ENCODE measurements around the gene AMD1. TPM values are rescaled to one million over a fixed set of nuclear protein-coding genes. Genes with fewer than 3 reads are reported as not detected.

AMD1 gene
- total RNA-seq, 4 donors from 2014 or later, result 46.2 to 93.1 (median 59.6) TPM

DNA sequence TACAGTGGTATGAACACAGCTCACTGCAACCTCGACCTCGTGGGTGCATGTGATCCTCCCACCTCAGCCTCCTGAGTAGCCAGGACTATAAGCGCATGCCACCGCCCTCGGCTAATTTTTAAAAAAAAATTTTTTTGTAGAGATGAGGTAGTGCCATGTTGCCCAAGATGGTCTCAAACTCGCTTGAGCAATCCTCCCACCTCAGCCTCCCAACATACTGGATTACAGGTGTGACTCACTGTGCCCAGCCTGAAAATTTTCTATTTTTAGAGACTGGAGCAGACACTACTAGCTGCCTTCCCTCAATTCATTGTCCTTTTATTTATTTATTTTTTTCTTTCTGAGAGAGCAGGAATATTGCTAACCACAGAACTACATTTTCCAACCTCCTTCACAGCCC, 63.6 kb downstream of the AMD1 start:
- Histone ChIP-seq H3K9me3 (no peaks in the 10 kb centered on the region), H3K4me3 (no peak overlapping the region), H3K27me3 (no peaks in the 10 kb centered on the region), H3K4me1 (no peaks in the 10 kb centered on the region), H3K36me3 (no peaks in the 10 kb centered on the region), H3K27ac (replicated peaks in 1 of 4) (no peak overlapping the region)
- WGBS, result 96% methylated on average over 6 of the region's 6 CpGs
- no peak for DNase-seq (ENCODE audit: extremely low spot score)
- TF ChIP-seq POLR2AphosphoS5 (IDR thresholded peaks at IDR 0.05), result no peak
- TF ChIP-seq EP300 (IDR thresholded peaks at IDR 0.05), result no peak
- TF ChIP-seq POLR2A (IDR thresholded peaks at IDR 0.05; ENCODE audit: low read depth), result no peak
- TF ChIP-seq, protein P1, sequence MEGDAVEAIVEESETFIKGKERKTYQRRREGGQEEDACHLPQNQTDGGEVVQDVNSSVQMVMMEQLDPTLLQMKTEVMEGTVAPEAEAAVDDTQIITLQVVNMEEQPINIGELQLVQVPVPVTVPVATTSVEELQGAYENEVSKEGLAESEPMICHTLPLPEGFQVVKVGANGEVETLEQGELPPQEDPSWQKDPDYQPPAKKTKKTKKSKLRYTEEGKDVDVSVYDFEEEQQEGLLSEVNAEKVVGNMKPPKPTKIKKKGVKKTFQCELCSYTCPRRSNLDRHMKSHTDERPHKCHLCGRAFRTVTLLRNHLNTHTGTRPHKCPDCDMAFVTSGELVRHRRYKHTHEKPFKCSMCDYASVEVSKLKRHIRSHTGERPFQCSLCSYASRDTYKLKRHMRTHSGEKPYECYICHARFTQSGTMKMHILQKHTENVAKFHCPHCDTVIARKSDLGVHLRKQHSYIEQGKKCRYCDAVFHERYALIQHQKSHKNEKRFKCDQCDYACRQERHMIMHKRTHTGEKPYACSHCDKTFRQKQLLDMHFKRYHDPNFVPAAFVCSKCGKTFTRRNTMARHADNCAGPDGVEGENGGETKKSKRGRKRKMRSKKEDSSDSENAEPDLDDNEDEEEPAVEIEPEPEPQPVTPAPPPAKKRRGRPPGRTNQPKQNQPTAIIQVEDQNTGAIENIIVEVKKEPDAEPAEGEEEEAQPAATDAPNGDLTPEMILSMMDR (IDR thresholded peaks at IDR 0.05), result no peak
- intact Hi-C loops (cut with DNase I), result no loop called here

DNA sequence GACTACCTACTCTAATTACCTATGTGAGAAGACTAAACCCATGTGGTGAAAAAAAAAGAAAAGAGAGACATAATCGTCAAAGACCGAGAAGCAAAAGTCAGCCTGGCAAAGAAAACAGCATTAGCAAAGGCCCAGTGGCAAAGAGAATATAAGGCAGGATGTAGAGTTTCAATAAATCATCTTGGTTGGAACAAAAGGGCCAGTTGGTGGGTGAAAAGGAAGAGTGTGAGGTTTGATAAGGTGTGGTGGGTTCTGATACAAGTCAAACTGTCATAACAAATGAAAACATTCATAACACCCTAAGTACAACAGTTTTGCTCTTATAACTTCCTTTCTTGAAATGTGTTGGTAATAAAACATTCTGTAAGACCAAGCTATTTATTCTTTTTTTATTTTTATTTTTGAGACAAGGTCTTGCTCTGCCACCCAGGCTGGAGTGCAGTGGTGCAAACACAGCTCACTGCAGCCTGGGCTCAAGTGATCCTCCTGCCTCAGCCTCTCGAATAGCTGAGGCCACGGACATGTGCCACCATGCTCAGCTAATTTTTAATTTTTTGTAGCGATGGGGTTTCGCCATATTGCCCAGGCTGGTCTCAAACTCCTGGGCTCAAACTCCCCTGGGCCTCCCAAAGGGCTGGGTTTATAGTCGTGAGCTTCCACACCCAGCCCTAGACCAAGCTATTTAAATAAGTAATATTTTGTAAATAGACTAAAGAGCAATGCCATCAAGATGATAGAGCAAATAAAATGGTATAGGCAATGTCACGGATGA, 65.0 kb downstream of the AMD1 start:
- Histone ChIP-seq H3K27ac (replicated peaks in 1 of 4) (no peak overlapping the region), H3K9me3 (no peaks in the 10 kb centered on the region), H3K36me3 (no peaks in the 10 kb centered on the region), H3K4me1 (no peaks in the 10 kb centered on the region), H3K27me3 (no peaks in the 10 kb centered on the region), H3K4me3 (no peak overlapping the region)
- intact Hi-C loops (cut with DNase I), result no loop called here
- 85% methylated on average over 8 of the region's 8 CpGs for WGBS
- TF ChIP-seq EP300 (IDR thresholded peaks at IDR 0.05) (no peak), POLR2AphosphoS5 (IDR thresholded peaks at IDR 0.05) (no peak), POLR2A (IDR thresholded peaks at IDR 0.05; ENCODE audit: low read depth) (no peak)
- TF ChIP-seq, protein P1 (IDR thresholded peaks at IDR 0.05), result no peak
- no peak for DNase-seq (ENCODE audit: extremely low spot score)

DNA sequence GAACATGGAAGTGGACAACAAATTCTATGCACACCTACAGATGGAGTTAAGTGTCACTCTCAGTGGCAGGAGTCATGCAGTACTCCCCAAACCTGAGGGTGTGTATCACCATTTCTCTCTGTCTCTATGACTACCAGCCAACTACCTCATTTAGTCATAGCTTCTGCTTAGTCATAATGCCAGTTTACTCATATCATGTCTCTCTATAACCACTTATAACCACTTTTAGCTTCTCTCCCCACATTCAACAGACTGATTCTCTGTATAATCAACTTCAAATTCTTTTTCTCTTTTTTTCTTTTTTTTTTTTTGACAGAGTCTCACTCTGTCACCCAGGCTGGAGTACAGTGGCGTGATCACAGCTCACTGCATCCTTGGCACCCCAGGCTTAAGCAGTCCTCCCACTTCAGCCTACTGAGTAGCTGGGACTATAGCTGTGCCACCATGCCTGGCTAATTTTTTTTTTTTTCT, 70.1 kb downstream of the AMD1 start:
- Histone ChIP-seq H3K4me3 (no peak overlapping the region), H3K36me3 (no peaks in the 10 kb centered on the region), H3K27me3 (no peaks in the 10 kb centered on the region), H3K27ac (replicated peaks in 1 of 4) (no peak overlapping the region), H3K9me3 (no peaks in the 10 kb centered on the region), H3K4me1 (peaks cover 0 to 3% (median 0%) of the 10 kb centered on the region in 4 donors)
- DNase-seq (ENCODE audit: extremely low spot score), result no peak
- TF ChIP-seq EP300 (IDR thresholded peaks at IDR 0.05) (no peak), POLR2A (IDR thresholded peaks at IDR 0.05; ENCODE audit: low read depth) (no peak), POLR2AphosphoS5 (IDR thresholded peaks at IDR 0.05) (no peak)
- TF ChIP-seq, protein P1 (IDR thresholded peaks at IDR 0.05), result no peak
- WGBS, result 81% methylated on average over 1 of the region's 1 CpG
- intact Hi-C loops (cut with DNase I), result loop anchor here (5.0 kb wide), 1 partner anchor 417 kb away; no protein-coding TSS in a partner anchor

Small RNAs within 50 kb of the gene (small RNA-seq; reads per million reads assigned to genes)
- gene RNU6-1115P (0 reads per million in 3 donors), gene SNORA40C (0 reads per million in 3 donors)

Other genes starting within 250 kb of the AMD1 start
- 10 to 100 TPM; 12.0 to 15.0 (median 13.6) TPM for gene CDK19, start 59.3 kb upstream of the AMD1 start, total RNA-seq
- gene GTF3C6, start 83.9 kb downstream of the AMD1 start, total RNA-seq, result 10 to 100 TPM; 37.1 to 46.1 (median 42.6) TPM
- gene RPF2, start 107.3 kb downstream of the AMD1 start, total RNA-seq, result 10 to 100 TPM; 14.8 to 28.5 (median 17.3) TPM
- 1 to 10 TPM in 1 of 4 donors, under 1 TPM in 3; 0.45 to 5.3 (median 0.70) TPM for gene SLC16A10, start 212.7 kb downstream of the AMD1 start, total RNA-seq

All from esophagus muscularis mucosa (tissue), 4 donors.